ENCODE results near the gene GALNT17.
"Not testable (repeated sequence)": the region's sequence is repeated elsewhere in the genome, so short reads cannot be mapped to it uniquely, and the experiment has no call there.

GALNT17 gene

DNA sequence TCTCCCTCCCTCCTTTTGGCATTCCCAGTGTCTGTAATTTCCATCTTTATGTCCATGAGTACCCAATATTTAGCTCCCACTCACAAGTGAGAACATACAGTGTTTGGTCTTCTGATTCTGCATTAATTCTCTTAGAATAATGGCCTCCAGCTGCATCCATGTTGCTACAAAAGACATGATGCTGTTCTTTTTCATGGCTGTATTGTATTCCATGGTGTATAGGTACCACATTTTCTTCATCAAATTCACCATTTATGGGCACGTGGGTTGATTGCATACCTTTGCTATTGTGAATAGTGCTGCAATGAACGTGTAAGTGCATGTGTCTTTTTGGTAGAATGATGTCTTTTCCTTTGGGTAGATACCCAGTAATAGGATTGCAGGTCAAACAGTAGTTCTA lies 576.8 kb downstream of the GALNT17 start:
- DNase-seq, result no peak

DNA sequence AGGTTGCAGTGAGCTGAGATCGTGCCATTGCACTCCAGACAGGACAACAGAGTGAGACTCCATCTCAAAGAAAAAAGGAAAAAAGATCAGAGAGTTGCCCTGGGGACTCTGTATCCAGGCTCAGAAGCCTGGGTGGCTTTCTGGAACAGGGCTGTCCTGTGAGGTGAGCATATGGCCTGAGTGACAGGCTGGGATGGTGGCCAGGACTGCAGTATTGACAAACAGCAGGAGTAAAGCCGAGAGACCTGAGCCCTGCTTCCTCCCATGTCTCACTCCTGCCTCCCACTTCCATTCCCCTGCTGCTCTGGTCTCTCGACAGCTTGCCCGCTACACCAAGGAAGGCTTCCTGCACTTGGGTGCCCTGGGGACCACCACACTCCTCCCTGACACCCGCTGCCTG lies 578.5 kb downstream of the GALNT17 start:
- no peak for DNase-seq

DNA sequence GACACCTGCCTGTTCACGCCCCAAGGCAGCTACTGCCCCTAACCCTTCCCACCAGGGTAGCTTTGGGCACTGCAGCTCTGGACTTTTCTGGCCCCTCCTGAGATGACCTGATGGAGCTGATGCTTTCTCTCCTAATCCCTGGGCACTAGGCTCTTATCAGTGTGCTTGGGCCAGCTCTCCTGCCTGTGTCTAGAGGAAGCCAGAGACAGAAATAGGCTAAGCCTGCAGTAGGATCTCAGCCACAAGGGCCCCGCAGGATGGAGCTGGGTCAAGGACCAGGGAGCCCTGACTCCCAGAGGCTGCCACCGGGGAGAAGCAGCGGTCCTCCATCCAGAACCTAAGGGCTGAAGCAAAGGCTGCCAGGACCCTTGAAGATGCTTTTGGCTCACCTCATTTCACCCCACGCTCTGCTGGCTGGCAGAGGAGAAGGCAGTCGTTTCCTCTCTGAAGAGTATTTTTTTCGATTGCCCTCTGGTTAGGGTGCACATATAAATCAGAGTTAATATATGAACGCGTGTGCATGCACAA lies 580.8 kb downstream of the GALNT17 start:
- no peak for DNase-seq

DNA sequence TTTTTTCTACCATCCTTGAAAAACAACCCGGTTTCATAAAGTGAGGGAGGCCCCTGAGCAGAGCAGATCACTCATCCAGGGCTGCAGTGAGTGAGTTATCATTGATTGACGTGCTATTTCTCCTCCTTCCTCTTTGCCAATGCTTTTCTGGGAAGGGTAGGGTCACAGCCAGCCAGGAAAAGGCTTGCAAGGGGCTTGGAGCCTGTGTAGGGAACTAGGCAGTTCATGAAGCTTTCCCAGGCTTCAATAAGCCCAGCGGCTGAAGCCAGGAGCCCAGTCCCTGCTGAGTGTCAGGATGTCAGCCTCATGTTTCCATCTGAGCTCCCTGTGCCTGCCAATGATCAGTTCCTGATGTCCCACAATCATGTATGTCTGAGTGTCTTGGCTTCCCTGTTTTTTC lies 584.7 kb downstream of the GALNT17 start:
- DNase-seq, result no peak

DNA sequence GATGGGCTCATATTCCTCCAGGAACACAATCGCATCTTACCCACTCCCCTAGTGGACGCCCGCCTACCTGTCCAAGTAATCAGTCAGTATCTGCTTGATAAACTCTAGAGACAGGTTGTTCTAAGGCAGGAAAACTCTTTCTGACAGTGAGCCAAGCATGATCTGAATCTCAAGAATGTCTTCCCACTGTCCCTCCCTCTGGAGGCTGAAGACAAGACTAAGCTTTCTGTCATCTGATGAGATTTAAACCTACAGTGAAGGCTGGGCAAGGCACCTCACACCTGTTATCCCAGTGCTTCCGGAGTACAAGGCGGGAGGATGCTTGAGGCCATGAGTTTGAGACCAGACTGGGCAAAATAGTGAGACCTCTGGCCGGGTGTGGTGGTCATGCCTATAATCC lies 586.6 kb downstream of the GALNT17 start:
- DNase-seq, result no peak

DNA sequence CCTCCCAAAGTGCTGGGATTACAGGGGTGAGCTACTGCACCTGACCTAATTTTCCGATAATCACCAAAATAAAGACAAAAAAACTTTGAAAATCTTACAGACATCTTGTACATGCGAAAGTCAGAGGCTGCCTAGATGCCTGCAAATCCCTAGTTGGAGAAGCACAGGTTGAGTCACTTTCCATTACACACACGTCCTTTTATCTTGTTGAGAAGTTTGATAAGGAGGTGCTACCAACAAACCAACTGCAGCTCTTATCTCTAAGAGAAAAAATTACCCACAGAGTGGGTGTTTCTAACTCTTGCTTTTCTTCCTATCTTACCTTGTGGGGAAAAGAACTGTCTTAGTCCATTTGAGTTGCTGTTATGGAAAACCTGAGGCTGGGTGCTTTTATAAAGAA lies 589.8 kb downstream of the GALNT17 start:
- DNase-seq, result no peak

DNA sequence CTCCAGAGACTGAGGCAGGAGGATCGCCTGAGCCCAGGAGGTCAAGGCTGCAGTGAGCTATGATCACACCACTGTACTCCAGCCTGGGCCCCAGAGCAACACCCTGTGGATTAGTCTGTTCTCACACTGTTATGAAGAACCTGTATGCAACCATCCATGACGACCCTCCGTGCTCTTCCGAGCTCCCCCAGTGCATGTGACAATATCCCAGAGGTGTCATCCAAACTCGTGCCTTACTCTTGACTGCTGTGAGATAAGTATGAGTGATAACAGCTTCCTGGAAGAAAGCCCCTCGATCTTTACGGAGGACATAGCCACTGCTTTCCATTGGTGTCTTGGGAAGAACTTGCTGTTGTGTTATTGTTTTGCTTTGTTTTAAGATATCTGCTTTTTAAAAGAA lies 591.9 kb downstream of the GALNT17 start:
- DNase-seq, result no peak

DNA sequence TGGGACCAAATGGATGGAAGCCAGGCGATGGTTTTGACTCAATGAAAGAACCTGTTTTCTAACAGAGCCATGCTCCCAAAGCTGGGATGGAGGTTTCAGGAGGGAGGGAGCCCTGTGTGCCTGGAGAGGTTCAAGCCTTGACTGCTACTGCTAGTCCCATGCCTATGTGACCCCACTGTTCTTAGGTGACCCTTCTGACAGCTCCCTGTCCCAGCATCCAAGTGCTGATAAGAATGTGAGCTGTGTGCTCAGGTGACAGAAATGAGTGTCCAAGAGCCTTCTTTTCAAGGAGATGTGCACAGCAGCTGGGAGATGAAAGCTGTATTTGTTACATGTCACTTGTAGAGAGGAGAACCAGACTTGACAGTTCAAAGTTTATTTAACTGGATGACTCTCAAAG lies 595.4 kb downstream of the GALNT17 start:
- no peak for DNase-seq

DNA sequence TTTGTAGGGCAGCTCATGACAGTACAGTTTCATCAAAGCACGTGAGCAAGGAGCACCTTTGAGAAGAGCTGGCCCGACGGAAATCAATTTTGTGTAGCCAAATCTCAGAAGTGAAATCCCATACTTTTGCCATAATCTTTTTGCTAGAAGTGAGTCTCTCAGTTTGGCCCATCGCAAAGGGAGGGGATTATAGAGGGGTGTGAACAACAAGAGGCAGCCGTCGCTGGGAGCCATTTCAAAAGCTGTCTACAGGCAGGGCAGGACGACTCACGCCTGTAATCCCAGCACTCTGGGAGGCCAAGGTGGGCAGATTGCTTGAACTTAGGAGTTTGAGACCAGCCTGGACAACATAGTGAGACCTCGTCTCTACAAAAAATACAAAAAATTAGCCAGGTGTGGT lies 599.8 kb downstream of the GALNT17 start:
- DNase-seq, result no peak

DNA sequence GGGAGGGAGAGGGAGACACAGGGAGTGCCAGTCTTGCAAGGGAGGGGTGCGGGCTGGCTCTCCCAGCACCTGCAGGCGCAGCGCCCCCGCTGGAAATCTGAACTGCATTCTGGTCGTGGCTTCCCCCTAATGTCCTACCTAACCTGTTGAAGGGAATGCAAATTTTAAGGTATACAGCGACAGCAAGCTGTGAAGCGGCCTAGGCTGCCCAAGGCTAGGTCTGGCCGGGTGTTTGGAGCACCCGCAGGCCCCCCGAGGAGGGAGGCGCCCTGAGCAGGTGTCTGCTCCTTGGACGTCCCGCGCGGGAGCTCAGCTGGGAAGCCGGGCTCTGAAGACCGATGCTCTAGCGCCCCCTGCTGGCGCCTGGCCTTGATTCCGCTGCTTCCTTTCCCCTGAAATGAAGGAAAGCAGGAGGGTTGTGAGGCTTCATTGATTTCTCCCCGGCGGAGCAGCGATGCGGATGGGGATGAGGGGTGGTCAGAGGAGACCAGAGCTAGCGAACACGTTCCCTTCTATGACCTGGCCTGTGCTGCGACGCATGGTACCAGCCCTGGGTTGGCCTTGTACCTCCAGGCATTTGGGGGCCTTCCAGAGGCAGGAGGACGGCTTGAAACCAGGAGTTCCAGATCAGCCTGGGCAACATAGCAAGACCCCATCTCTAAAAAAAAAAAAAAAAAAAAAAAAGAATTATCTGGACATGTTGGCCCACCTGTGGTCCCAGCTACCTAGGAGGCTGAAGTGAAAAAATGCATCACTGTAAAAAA lies 601.3 kb downstream of the GALNT17 start:
- DNase-seq, result peak; percentile 52

DNA sequence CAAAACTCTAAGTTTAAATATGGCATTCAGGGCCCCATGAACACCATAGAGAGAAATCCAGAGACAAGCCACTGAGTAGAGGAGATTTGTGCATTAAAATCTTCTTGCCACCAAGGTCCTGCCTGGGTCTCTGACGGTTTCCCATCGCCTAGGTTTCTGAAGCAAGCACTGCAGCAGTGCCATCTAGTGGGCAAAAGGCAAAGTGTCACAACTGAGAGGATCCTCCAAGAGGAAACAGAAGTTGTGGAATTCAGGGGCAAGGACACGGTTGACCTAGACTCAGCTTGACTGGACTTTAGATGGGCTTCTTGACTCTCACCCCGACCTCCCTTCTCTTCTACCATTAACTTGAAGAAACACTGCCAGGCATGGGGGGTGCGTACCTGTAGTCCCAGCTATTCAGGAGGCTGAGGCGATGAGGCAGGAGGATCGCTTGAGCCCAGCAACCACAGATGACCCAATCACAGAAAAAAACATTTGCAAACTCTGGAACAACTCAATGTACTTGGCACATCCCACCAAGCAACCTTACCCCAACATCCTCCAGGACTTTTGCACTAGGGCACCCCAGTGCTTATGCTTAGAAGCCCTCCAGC lies 604.1 kb downstream of the GALNT17 start:
- DNase-seq, result peak; percentile 37

DNA sequence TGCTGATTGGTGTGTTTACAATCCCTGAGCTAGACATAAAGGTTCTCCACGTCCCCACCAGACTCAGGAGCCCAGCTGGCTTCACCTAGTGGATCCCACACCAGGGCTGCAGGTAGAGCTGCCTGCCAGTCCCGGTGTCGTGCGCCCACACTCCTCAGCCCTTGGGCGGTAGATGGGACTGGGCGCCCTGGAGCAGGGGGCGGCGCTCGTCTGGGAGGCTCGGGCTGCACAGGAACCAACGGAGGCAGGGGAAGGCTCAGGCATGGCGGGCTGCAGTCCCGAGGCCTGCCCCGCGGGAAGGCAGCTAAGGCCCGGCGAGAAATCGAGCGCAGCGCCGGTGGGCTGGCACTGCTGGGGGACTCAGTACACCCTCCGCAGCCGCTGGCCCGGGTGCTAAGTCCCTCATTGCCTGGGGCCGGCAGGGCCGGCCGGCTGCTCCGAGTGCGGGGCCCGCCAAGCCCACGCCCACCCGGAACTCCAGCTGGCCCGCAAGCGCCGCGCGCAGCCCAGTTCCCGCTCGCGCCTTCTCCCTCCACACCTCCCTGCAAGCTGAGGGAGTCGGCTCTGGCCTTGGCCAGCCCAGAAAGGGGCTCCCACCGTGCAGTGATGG lies 606.1 kb downstream of the GALNT17 start:
- DNase-seq, result not testable (repeated sequence)

DNA sequence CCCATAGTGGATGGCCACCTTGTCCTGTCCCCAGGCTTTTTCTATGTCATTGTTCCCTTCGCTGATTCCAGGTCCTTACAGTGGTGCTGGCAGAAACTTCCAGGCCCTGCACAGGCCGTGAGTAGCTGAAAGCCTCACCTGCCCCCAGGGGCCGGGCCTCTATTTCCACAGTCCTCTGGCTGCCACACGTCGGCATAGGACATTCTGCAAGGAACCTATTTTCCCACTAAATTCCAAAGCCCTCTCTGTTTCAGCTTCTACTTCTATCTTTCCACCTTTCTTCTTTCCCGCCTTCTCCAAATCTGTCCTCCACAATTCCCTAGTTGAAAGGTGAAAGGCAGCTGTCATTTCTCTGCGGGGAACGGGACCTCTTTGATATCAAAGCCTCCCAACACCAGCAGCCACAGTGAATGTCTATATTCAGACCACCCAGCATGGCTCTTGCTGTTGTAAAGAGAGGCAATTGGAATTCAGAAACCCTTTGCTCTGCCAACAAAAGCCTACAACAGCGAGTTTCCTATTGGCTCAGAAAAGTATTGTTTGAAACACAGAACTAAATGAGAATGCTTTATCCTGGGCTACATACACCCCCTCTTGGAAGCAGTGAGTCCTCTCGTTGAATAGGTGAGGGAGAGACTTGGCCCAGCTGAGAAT lies 607.7 kb downstream of the GALNT17 start:
- no peak for DNase-seq

DNA sequence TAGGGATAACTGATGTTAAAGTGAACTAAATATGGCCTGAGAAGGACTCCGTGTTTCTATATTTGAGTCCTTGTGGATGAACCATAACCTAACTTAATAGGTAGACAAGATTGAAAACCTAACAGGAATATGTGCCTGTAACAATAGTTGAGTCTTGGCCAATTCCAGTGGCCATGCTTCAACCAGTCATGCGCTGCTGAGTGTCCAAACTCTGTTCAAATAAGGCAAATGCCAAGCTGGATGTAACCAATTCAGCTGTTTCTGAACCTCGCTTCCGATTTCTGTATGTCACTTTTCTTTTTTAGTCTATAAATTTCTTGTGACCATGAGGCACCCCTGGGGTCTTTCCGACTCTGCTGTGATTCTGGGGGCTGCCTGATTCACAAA lies 608.2 kb downstream of the GALNT17 start:
- DNase-seq, result no peak

DNA sequence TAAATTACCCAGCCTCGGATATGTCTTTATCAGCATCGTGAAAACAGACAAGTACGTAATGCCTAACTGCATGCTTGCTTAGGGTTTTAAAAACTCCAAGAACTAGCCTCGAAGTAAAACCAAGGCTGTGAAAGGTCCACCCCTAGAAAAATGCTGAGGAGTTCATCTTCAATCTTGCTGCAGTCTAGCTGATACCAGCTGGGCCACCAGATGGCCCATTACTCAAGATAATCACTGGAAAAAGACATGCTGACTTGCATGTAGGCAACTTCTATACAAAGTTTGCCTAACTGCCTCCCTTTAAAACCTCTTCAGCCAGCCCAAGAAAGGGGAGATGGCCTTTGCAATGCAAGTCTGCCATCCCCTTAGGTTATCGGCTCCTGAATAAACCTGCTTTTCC lies 614.1 kb downstream of the GALNT17 start:
- DNase-seq, result no peak

DNA sequence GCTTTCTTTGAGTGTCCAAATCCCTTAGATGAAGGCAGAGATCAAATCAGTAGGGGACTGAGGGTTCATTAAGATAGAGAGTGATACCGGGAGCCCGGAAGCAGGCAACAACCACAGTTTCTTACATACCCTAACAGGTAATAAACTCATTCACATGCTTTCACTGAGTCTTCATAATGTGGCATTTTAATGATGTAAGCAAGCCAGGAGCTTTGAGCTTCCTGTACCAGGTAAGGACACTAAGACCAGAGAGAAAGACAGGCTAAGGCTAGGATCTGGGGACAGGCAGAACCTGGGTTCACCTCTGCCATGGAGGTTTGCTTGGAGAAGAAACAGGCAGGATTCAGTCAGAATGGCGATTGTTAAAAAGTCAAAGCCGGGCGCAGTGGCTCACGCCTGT lies 618.3 kb downstream of the GALNT17 start:
- DNase-seq, result no peak

DNA sequence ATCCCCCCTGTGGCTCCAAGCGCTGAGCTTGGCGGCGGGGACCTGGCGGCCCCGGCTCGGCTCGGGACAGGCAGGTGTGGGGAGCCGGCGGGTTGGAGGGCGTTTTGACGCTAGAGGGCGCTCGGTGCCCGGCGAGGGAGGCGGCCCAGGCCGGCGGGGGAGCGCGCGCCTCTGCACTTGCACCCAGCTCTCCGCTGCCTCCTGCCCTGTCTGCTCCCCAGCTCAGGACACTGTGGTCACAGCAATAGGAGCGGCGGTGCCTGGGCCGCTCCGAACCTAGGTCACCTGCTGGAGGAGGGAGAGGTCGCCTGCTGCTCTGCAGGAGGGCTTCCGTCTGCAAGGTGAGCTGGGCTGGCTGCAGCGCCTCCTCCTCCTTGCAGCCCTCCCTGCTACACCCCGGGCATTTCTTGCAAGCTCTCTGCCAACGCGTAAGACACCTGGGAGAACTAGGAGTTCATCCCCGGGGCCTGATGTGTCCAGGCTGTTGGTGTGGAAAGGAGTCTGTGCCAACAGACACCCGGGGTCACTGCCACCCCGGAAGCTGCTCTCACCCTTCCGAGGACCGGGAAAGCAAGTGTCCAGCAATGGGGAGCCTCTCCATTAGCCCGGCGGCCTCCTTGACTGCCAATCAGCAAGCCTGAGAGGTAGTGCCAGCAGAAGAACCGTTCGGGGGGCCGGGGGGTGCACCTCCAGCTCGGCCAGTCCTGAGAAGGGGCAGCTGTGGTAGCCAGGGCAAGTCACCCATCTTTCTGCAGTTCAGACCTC lies 620.4 kb downstream of the GALNT17 start:
- peak; percentile 18 for DNase-seq

DNA sequence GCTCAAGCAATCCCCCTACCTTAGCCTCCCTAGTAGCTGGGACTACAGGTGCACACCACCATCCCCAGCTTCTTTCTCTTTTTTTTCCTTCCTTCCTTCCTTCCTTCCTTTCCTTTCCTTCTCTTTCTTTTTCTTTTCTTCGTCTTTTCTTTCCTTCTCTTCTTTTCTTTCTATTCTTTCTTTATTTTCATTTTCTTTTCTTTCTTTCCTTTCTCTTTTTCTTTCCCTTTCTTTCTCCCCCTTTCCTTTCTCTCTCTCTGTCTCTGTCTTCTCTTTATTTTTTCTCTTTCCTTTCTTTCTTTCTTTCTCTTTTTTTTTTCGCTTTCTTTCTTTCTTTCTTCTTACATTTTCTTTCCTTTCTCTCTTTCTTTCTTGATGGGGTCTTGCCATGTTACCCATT lies 621.3 kb downstream of the GALNT17 start:
- DNase-seq, result no peak

DNA sequence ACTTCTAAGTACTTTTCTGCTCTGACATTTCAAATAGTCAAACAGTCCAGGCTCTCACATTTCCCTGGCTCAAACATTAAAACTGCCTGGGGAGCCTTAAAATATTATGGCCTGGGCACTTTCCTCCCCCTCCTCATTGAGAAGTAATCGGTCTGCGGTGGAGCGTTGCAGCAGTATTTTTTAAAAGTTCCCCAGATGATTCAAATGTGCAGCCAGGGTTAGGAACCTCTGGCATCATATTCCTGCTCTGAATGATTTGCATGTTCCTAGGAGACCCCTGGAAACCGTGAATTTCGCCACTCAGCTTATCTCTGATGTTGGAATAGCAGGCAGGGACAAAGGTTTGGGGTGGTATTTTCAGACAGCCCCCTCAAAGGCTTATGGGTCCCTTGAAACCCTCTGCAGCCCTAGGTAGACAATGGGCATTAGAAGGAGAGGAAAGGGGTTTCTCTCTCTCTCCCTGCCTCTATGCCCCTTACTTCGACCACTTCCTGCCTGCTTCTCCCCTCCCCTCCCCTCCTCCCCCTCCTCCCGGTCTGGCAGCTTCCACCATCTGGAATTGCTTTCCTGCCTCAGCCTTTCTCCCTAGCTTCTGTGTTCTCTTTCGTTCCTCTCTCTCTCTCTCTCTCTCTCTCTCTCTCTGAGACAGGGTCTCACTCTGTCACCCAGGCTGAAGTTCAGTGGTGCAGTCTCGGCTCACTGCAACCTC lies 622.2 kb downstream of the GALNT17 start:
- no peak for DNase-seq

DNA sequence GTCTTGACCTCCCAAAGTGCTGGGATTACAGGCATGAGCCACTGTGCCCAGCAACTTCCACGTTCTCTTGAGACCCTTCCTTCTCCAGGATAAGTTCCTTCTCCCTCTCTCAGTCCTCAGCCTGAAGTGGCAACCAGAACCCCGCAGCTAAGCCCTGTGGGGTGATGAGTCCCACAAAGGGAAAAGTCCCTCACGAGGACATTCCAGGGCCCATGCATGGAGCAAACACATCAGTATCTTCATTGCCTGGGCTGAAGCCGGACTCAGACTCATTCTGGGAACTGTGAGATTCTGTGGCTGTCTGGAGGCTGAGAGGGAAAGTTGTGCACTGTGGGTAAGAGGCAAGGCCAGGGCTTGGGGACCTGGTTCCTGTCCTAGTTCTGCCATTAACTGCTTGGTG lies 622.9 kb downstream of the GALNT17 start:
- no peak for DNase-seq

DNA sequence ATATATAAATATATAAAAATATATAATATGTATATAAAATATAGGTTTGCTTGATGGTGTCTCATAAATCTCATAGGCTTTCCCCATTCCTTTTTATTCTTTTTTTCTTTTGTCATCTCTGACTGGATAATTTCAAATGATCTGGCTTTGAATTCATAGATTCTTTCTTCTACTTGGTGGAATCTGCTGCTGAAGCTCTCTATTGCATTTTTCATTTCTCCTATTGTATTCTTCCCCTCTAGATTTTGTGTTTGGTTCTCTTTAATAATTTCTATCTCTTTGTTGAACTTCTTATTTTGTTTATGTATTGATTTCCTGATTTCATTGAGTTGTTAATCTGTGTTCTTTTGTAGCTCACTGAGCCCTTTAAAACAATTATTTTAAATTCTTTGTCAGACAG lies 629.4 kb downstream of the GALNT17 start:
- no peak for DNase-seq

Data from NCI-H1092 treated with DMSO at 0.1 percent for 48 hours (cell line).